Muscle of leg (tissue), 11 donors: Measurements from ENCODE around the gene PCDH9. TPM values are rescaled to one million over a fixed set of nuclear protein-coding genes. Genes with fewer than 3 reads are reported as not detected.

Experiments
- DNase-seq: peaks from one replicate; pipeline ENCODE4 v3.0.0; 2013
- H3K27ac ChIP-seq: one replicate; pipeline ENCODE4 v1.5.1; 2013; ENCODE audit warnings: mild to moderate bottlenecking, low read length, control low read depth
- H3K27me3 ChIP-seq: one replicate; pipeline ENCODE4 v1.6.1; 2013; ENCODE audit warnings: low read length; ENCODE audit not compliant: control insufficient read depth, insufficient read depth
- H3K36me3 ChIP-seq: one replicate; pipeline ENCODE4 v1.6.1; 2013; ENCODE audit warnings: low read length; ENCODE audit not compliant: control insufficient read depth, insufficient read depth
- H3K4me1 ChIP-seq: one replicate; pipeline ENCODE4 v1.6.1; 2013; ENCODE audit warnings: low read length; ENCODE audit not compliant: control insufficient read depth, insufficient read depth
- H3K4me3 ChIP-seq: one replicate; pipeline ENCODE4 v1.5.1; 2013; ENCODE audit warnings: low read length, control low read depth
- H3K9me3 ChIP-seq: replicated peaks from 2 replicates; pipeline ENCODE4 v1.6.1; 2013; ENCODE audit warnings: low read depth, low read length; ENCODE audit not compliant: control insufficient read depth
- WGBS: methylation state at CpG from one replicate; pipeline ENCODE4 v1.1.5; 2013; ENCODE audit warnings: missing lambda C conversion rate; ENCODE audit not compliant: insufficient coverage; 5-methylcytosine and 5-hydroxymethylcytosine counted together
- polyA plus RNA-seq, 8 donors: library from polyadenylated mRNA; unstranded; fragments of 120-200 nt; gene quantifications; one replicate each; pipeline versions ENCODE4 v1.2.1 to v1.2.3, GENCODE V29; 2013; ENCODE audit warnings: inconsistent platforms in 1 of 8, low replicate concordance in 1 of 8; ENCODE audit not compliant: insufficient read length in 8 of 8, insufficient read depth in 1 of 8
- total RNA-seq: library from RNA; stranded (reverse); fragments of 120-200 nt; gene quantifications from one replicate; pipeline ENCODE4 v1.2.4, GENCODE V29; 2013

PCDH9 gene
- total and polyA plus RNA-seq, 9 donors: 1.7 to 8.3 (median 3.1) TPM

DNA sequence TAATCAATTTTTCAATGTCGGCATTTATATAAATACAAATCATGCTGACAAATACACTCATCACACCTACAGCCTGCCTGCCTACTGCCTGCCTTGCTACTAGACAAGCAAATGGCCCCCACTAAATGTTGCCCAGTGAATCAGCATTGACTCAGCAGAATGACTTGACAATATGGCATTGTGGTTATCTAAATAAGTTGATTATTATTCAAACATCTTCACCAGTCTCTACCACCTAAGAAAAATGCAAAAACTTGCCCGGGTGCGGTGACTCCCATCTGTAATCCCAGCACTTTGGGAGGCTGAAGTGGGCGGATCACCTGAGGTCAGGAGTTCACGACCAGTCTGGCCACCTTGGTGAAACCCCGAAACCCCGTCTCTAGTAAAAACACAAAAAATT, 296.1 kb downstream of the PCDH9 start:
- H3K36me3 ChIP-seq: no peaks in the 10 kb centered on the region
- no peak overlapping the region for H3K4me3 ChIP-seq
- H3K27me3 ChIP-seq: no peaks in the 10 kb centered on the region
- 83% methylated on average over 1 of the region's 7 CpGs for WGBS
- no peak for DNase-seq
- no peaks in the 10 kb centered on the region for H3K4me1 ChIP-seq
- no peaks in the 10 kb centered on the region for H3K9me3 ChIP-seq
- H3K27ac ChIP-seq: no peak overlapping the region

DNA sequence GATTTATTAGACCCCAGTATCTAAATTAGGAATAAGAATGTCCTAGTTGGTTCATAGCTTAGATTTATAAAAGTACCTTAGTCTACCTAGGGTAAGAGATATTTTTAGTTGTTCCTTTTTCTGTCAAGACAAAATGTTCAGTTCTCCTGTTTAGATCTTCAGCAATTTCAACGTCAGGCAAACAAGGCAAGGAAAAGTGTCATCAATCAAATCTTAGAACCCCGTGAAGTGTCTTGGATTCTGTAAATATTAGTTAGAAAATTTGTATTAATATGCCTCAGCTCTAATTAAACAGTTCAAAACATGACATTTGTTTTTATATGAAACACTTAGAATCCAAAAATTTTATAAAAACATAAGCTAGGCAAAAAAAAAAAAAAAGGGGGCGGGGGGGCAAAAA, 296.6 kb downstream of the PCDH9 start:
- Histone ChIP-seq H3K27me3 (no peaks in the 10 kb centered on the region), H3K27ac (no peak overlapping the region), H3K36me3 (no peaks in the 10 kb centered on the region), H3K4me3 (no peak overlapping the region), H3K4me1 (no peaks in the 10 kb centered on the region), H3K9me3 (no peaks in the 10 kb centered on the region)
- no peak for DNase-seq
- no CpG with 5 or more reads among the region's 3 CpGs for WGBS

DNA sequence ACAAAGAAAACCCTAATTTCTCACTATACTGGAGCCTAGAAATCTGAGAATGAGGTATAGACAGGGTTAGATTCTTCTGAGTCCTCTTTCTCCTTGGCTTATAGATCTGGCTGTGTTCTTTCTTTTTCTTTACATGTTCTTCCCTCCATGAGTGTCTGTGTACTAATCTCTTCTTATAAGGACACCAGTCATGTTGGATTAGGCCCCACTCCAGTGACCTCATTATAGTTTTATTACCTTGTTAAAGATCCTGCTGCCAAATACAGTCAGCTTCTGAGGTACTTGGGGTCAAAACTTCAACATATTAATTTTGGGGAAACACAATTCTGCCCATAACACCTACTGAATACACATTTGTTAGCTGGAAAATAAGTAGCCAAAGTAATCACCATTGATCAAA, 302.6 kb downstream of the PCDH9 start:
- no peak for DNase-seq
- no peak overlapping the region for H3K4me3 ChIP-seq
- no peaks in the 10 kb centered on the region for H3K9me3 ChIP-seq
- no peaks in the 10 kb centered on the region for H3K27me3 ChIP-seq
- no peaks in the 10 kb centered on the region for H3K4me1 ChIP-seq
- no peaks in the 10 kb centered on the region for H3K36me3 ChIP-seq
- no peak overlapping the region for H3K27ac ChIP-seq

DNA sequence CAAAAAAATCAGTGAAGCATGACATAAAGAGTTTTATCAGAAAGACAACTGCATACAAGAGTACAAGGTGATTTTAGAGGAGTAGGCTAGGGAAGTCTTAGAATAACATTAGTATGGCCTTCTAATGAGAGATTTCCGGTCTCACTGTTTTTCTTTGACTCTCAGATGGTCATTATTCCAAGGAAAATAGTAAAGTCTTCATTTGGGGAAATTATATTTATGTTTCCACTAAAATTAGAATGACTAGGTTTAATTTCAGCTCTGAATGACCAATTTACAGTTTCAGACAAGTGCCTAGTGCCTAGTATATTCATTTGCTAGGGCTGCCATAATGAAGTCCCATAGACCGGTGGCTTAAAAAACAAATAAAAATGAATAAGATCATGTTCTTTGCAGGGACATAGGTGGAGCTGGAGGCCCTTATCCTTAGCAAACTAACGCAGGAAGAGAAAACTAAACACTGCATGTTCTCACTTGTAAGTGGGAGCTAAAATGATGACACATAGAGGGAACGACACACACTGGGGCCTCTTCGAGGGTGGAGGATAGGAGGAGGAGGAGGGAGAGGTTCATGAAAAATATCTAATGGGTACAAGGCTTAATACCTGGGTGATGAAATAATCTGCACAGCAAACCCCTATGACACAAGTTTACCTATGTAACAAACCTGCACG, 303.1 kb downstream of the PCDH9 start:
- 100% methylated on average over 1 of the region's 6 CpGs for WGBS
- Histone ChIP-seq H3K4me1 (no peaks in the 10 kb centered on the region), H3K27me3 (no peaks in the 10 kb centered on the region), H3K27ac (no peak overlapping the region), H3K36me3 (no peaks in the 10 kb centered on the region), H3K4me3 (no peak overlapping the region), H3K9me3 (no peaks in the 10 kb centered on the region)
- no peak for DNase-seq

DNA sequence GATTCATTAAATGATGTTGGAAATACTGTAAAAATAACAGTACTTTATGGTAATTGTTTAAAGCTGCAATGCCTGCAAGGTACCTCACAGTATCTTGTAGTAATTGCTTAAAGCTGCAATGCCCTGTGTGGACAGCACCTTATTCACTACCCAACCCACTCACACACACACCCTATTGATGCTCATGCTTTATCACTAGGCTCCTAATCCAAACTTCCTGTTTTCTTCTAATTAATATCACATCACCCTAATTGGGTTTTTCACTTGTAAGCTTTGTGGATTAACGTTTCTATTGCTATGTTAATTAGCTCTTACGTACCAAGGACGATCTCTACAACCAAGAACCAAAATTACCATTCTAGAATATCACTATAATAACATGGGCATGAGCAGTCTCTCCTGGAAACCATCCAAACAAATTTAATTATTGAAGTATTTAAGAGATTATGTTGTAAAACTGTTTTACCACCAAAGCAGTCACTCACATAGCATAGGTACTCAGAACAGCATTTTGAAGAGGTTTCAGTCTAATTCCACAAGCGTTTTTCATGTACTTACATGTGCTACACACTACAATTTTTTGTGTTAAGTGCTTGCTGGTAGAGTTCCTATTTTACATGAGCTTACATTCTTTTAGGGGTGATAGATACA, 303.8 kb downstream of the PCDH9 start:
- no peaks in the 10 kb centered on the region for H3K9me3 ChIP-seq
- H3K27ac ChIP-seq: no peak overlapping the region
- no peaks in the 10 kb centered on the region for H3K4me1 ChIP-seq
- no peaks in the 10 kb centered on the region for H3K36me3 ChIP-seq
- H3K27me3 ChIP-seq: no peaks in the 10 kb centered on the region
- no peak overlapping the region for H3K4me3 ChIP-seq
- DNase-seq: no peak
- no CpG with 5 or more reads among the region's 4 CpGs for WGBS

DNA sequence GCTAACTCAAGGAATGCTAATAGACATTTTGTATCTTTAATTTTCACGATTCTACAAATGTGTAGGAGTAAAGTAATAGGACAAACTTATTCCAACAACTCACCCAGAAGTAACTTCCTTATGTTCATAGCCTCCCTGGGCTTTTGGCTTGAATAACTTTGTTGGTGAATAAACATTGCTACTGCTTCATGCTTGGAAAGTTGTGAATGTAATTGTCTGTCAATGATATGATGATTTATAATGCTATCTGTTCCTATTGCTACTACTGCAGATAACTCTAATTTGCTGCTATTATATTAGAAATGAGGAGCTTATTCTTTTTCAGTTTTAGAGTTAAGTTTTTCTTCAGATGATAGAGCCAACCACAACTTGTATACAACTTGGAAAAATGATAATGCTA, 307.7 kb downstream of the PCDH9 start:
- H3K4me3 ChIP-seq: no peak overlapping the region
- no peak overlapping the region for H3K27ac ChIP-seq
- no peaks in the 10 kb centered on the region for H3K36me3 ChIP-seq
- no peaks in the 10 kb centered on the region for H3K27me3 ChIP-seq
- H3K9me3 ChIP-seq: no peaks in the 10 kb centered on the region
- H3K4me1 ChIP-seq: no peaks in the 10 kb centered on the region
- no peak for DNase-seq
- WGBS: no CpG with 5 or more reads among the region's 1 CpG

DNA sequence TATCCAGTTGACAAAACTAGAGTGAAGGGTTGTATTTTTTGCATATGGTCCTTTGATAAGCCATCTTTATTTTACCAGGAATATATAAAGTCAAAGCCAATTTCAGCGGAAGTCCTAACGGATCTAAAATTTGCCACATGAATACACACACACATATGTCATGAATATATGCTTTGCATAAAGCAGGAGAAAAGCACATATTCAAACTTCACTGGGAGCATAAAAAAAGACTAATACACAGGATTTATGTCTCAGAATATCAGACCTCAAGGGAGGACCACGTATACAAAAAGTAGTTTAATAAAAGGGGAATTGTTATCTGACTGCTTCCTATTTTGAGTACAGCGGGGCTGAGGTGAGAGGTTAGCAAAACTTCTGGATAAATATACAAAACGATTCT, 308.7 kb downstream of the PCDH9 start:
- Histone ChIP-seq H3K36me3 (no peaks in the 10 kb centered on the region), H3K27ac (no peak overlapping the region), H3K27me3 (no peaks in the 10 kb centered on the region), H3K9me3 (no peaks in the 10 kb centered on the region), H3K4me3 (no peak overlapping the region), H3K4me1 (no peaks in the 10 kb centered on the region)
- DNase-seq: no peak
- no CpG with 5 or more reads among the region's 5 CpGs for WGBS

DNA sequence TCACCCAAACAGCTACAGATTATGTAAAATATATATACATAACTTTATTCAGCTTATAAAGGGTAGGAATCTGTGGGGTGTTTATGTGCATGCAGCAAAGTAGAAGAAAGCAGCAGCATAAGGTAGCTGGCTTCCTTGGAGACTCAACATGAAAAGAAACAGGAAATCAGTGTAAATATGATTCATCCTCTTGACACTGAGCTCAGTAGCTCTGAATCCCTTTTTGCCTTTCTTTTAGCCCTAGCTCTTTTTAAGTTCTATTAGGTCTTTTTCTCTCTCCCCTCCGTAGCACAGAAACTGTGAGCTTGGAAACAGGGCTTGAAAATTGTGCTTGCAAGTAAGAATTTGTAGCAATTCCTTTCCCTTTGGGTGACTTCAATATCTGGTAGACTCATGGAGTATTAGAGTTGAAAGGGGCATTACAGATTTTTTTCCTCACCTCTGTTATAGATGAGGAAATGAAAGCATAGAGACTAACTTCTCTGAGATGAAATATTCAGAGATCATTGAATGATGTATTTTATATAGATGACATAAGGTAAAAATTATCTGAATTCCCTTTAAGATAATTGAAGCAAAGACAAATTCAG, 314.4 kb downstream of the PCDH9 start:
- WGBS: no CpG with 5 or more reads among the region's 1 CpG
- Histone ChIP-seq H3K27me3 (no peaks in the 10 kb centered on the region), H3K27ac (no peak overlapping the region)

DNA sequence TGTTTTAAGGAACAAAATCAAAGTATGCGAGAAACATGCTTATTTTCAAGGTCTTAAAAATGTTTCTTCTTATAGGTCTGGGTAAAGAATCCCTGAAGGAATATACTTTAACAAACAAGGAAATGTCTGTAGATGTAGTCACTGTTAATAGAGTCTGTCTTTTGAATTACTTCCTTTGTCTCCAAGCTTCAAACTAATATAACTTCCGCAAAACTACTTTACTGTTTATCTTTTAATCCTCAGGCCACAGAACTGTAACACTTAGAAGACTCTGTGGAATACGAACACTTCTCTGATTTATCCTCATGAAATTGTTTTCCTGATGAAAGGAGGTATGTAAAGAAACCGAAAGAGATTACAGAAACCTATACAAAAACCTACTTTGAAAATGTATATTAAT, 316.0 kb downstream of the PCDH9 start:
- Histone ChIP-seq H3K36me3 (no peaks in the 10 kb centered on the region), H3K4me1 (no peaks in the 10 kb centered on the region), H3K27me3 (no peaks in the 10 kb centered on the region), H3K27ac (no peak overlapping the region), H3K9me3 (no peaks in the 10 kb centered on the region), H3K4me3 (no peak overlapping the region)
- DNase-seq: peak; percentile 30
- no CpG with 5 or more reads among the region's 4 CpGs for WGBS

More for the DNA sequence above, 314.4 kb downstream of the PCDH9 start:
- DNase-seq: peak; percentile 10
- H3K4me1 ChIP-seq: no peaks in the 10 kb centered on the region
- H3K36me3 ChIP-seq: no peaks in the 10 kb centered on the region
- H3K9me3 ChIP-seq: no peaks in the 10 kb centered on the region
- no peak overlapping the region for H3K4me3 ChIP-seq

DNA sequence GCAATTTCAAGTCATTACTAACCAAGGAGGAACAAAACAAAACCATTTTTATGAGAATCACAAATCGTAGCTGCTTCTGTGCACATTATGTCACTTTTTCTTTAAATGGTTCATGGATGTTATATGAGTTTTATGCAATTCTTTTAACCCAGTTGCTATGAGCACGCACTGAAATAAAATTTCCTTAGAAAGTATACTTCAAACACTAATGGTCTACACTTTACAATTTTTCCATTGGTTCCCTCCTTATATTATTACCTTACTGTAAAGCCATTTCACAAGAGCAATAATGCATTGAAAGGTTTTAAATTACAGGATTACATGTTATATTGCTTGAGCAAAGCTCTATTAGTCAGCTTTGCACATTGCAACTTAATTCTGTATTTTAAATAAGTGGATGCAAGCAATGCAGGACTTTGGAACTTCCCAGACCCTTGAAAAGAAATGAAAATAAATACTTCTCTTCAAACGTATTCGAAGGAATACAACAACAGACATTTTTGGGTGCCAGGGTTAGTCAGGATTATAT, 318.7 kb downstream of the PCDH9 start:
- H3K4me3 ChIP-seq: no peak overlapping the region
- no peaks in the 10 kb centered on the region for H3K9me3 ChIP-seq
- no peaks in the 10 kb centered on the region for H3K4me1 ChIP-seq
- no CpG with 5 or more reads among the region's 4 CpGs for WGBS
- no peaks in the 10 kb centered on the region for H3K27me3 ChIP-seq
- H3K27ac ChIP-seq: no peak overlapping the region
- no peaks in the 10 kb centered on the region for H3K36me3 ChIP-seq
- DNase-seq: no peak
